GM23248 (cell line): ENCODE results near the gene COPG2.

Experiments
- EZH2 ChIP-seq: fragments of 200-600 bp; sonication (generic); IDR thresholded peaks from 2 replicates; pipeline ENCODE4 v1.6.1; 2018; ENCODE audit warnings: antibody characterized with exemption, mild to moderate bottlenecking; ENCODE audit not compliant: insufficient read depth, poor library complexity, severe bottlenecking
- EZH2phosphoT487 ChIP-seq: fragments of 200-600 bp; sonication (generic); IDR thresholded peaks from 2 replicates; pipeline ENCODE4 v1.6.1; 2018; ENCODE audit warnings: antibody characterized with exemption, moderate library complexity, mild to moderate bottlenecking, low read depth; ENCODE audit not compliant: insufficient read depth

- no peak for TF ChIP-seq EZH2
- TF ChIP-seq EZH2phosphoT487, result no peak
Observed at GRCh38 chr7:130543487-130544010, 125.0 kb downstream of the COPG2 start.
